M059J (cell line): Measurements from ENCODE around the gene EXOSC2. TPM values are rescaled to one million over a fixed set of nuclear protein-coding genes. Genes with fewer than 3 reads are reported as not detected.

Source experiments
- DNase-seq: peaks from one replicate; pipeline ENCODE4 v3.0.0-alpha.2; 2012; ENCODE audit warnings: low read depth
- total RNA-seq: library from RNA; depleted of rRNA; stranded (reverse); fragments of >200 nt; shearing (Covaris generic); gene quantifications from 2 replicates; pipeline ENCODE4 v1.2.3, GENCODE V29; 2014

EXOSC2 gene
- total RNA-seq, 1 experiment from 2014 or later, result 44.1 TPM

GRCh38 chr9:130696996-130697395, 3.4 kb downstream of the EXOSC2 start:
- no peak for DNase-seq

- DNase-seq, result peak; percentile 57
Measured at GRCh38 chr9:130698514-130698913, 4.9 kb downstream of the EXOSC2 start.

GRCh38 chr9:130699047-130699446, 5.5 kb downstream of the EXOSC2 start:
- DNase-seq, result no peak

- peak; percentile 63 for DNase-seq
Measured at GRCh38 chr9:130701059-130702022, 7.8 kb downstream of the EXOSC2 start.

GRCh38 chr9:130703501-130703900, 9.9 kb downstream of the EXOSC2 start:
- DNase-seq, result no peak

- peak; percentile 70 for DNase-seq
Measured at GRCh38 chr9:130707225-130707976, 13.8 kb downstream of the EXOSC2 start.

- DNase-seq, result no peak
Measured at GRCh38 chr9:130710822-130711352, 17.3 kb downstream of the EXOSC2 start.

- no peak for DNase-seq
Measured at GRCh38 chr9:130711469-130711868, 17.9 kb downstream of the EXOSC2 start.

GRCh38 chr9:130712564-130713285, 19.1 kb downstream of the EXOSC2 start:
- DNase-seq, result peak; percentile 99

- peak; percentile 64 for DNase-seq
Measured at GRCh38 chr9:130713286-130713960, 19.8 kb downstream of the EXOSC2 start.

GRCh38 chr9:130714586-130715110, 21.1 kb downstream of the EXOSC2 start:
- DNase-seq, result no peak

GRCh38 chr9:130715270-130715669, 21.7 kb downstream of the EXOSC2 start:
- DNase-seq, result no peak

- no peak for DNase-seq
Measured at GRCh38 chr9:130718562-130718961, 25.0 kb downstream of the EXOSC2 start.

GRCh38 chr9:130720762-130721161, 27.2 kb downstream of the EXOSC2 start:
- DNase-seq, result no peak

GRCh38 chr9:130728721-130729120, 35.1 kb downstream of the EXOSC2 start:
- DNase-seq, result peak; percentile 83

GRCh38 chr9:130729145-130729544, 35.6 kb downstream of the EXOSC2 start:
- DNase-seq, result peak; percentile 18

- no peak for DNase-seq
Measured at GRCh38 chr9:130731355-130731754, 37.8 kb downstream of the EXOSC2 start.

- DNase-seq, result no peak
Measured at GRCh38 chr9:130732136-130732535, 38.6 kb downstream of the EXOSC2 start.

GRCh38 chr9:130732793-130733221, 39.2 kb downstream of the EXOSC2 start:
- DNase-seq, result peak; percentile 42

- DNase-seq, result no peak
Measured at GRCh38 chr9:130735566-130735965, 42.0 kb downstream of the EXOSC2 start.

- DNase-seq, result no peak
Measured at GRCh38 chr9:130736834-130737233, 43.3 kb downstream of the EXOSC2 start.
